BJ (cell line): ENCODE results near the gene SORD. TPM values are rescaled to one million over a fixed set of nuclear protein-coding genes. Genes with fewer than 3 reads are reported as not detected.
A peak's percentile ranks its signal among the peaks of the same experiment; 100 is the strongest.
"Not testable (repeated sequence)": the region's sequence is repeated elsewhere in the genome, so short reads cannot be mapped to it uniquely, and the experiment has no call there.

Experiments used
- CTCF ChIA-PET: fragments of 350-600 bp; formaldehyde crosslinking; extraction: SDS; loops from one replicate; lab custom pipeline; 2021; ENCODE audit warnings: antibody characterized with exemption, inconsistent platforms; lab: Yijun Ruan, JAX
- POLR2A ChIA-PET: fragments of 300-600 bp; sonication (Branson Sonifier 250); formaldehyde crosslinking; extraction: SDS; loops from one replicate; lab custom pipeline; 2021; ENCODE audit warnings: antibody characterized with exemption; lab: Charles Lee
- DNase-seq: peaks from one replicate; pipeline ENCODE4 v3.0.0-alpha.2; 2011; ENCODE audit warnings: low read depth
- H3K27me3 ChIP-seq: 2 replicates; pipeline ENCODE4 v1.6.0; 2011; ENCODE audit warnings: low read length; ENCODE audit not compliant: control insufficient read depth, insufficient read depth
- H3K36me3 ChIP-seq: 2 replicates; pipeline ENCODE4 v1.5.1; 2011; ENCODE audit warnings: low read length; ENCODE audit not compliant: control insufficient read depth, insufficient read depth
- H3K4me3 ChIP-seq: 2 replicates; pipeline ENCODE4 v1.5.1; 2011; ENCODE audit warnings: low read depth, mild to moderate bottlenecking, control low read depth, low read length
- polyA plus RNA-seq: library from polyadenylated mRNA; depleted of rRNA; stranded (reverse); fragments of >200 nt; gene quantifications from 2 replicates; pipeline ENCODE4 v1.2.3, GENCODE V29; 2011
- TF ChIP-seq, protein P1 (sequence below): IDR thresholded peaks from 2 replicates; pipeline ENCODE4 v1.5.1; 2011; ENCODE audit warnings: low read depth, mild to moderate bottlenecking, control low read depth, inconsistent platforms, low read length, moderate library complexity; ENCODE audit not compliant: insufficient read depth

Gene SORD
- polyA plus RNA-seq, 1 experiment: 30.4 TPM

DNA sequence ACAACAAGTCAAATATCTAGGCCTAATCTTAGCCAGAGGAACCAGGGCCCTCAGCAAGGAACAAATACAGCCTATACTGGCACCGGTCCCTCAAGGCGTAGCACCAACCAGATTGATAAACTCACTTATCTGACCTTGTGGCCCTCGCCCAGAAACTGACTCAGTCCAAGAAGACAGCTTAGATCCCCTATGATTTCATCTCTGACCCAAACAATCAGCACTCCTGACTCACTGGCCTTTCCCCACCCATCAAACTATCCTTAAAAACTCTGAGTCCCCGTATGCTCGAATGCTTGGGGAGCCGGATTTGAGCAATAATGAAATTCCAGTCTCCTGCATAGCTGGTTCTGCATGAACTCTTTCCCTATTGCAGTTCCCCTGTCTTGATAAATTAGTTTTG, 1.6 kb upstream of the SORD start:
- POLR2A ChIA-PET: no interaction called here
- no peak for DNase-seq

DNA sequence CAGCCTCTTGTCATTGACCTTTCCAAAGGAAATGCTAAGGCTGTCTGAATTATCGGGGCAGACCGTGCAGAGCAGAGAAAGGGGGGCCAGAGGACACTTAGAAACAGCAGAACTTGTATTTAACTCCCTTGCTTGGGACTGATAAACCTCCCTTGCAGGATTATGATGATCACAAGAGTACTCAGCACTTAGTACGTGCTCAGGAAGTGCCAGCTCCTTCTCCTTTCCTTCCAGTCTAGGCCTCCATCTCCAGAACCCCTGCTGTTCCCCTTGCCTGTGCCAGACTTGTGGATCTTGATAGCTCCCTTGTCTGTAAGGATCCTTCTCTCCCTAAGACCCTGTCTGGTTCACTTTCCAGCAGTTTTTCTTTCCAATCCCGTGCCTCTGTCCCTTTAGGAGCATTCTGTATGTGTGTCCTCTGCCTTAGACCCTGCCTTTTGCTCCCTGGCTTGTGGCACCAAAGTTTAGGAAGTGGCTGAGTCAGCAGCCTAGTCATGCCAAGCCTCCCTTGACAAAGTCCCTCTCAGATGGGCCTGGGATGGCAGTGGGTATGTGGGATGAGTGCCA, 747 bp downstream of the SORD start:
- CTCF ChIA-PET: interaction anchor here (0.6 to 3.5 kb wide), 6 partner anchors 11 to 139 kb away, joined by 3 to 17 read pairs (median 3); no protein-coding TSS in a partner anchor
- DNase-seq: no peak

More for the DNA sequence above, 1.6 kb upstream of the SORD start:
- TF ChIP-seq, protein P1, sequence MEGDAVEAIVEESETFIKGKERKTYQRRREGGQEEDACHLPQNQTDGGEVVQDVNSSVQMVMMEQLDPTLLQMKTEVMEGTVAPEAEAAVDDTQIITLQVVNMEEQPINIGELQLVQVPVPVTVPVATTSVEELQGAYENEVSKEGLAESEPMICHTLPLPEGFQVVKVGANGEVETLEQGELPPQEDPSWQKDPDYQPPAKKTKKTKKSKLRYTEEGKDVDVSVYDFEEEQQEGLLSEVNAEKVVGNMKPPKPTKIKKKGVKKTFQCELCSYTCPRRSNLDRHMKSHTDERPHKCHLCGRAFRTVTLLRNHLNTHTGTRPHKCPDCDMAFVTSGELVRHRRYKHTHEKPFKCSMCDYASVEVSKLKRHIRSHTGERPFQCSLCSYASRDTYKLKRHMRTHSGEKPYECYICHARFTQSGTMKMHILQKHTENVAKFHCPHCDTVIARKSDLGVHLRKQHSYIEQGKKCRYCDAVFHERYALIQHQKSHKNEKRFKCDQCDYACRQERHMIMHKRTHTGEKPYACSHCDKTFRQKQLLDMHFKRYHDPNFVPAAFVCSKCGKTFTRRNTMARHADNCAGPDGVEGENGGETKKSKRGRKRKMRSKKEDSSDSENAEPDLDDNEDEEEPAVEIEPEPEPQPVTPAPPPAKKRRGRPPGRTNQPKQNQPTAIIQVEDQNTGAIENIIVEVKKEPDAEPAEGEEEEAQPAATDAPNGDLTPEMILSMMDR: no peak
- no peaks in the 10 kb centered on the region for H3K36me3 ChIP-seq
- CTCF ChIA-PET: no interaction called here
- H3K4me3 ChIP-seq: no peak overlapping the region
- no peaks in the 10 kb centered on the region; the same call in 1 of the 2 replicates for H3K27me3 ChIP-seq

DNA sequence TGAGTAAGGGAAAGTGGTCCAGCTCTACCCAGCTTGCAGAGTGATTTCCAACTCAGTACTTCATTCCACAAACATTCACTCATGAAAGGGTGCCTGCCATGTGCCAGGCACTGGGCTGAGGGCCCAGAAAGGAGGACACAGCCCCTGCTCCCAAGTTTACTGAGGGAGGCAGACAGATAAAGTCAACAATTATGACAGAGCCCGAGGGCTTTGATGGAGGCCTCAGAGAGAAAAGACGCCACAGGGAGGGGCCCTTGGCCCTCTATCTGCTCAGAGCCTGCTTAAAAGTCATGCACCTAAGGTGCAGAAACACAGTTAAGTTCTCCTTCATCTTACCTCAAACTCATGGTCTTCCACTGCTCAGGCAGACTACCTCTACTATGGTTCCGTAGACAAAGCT, 1.7 kb downstream of the SORD start:
- H3K36me3 ChIP-seq, POLR2A ChIA-PET, H3K27me3 ChIP-seq, DNase-seq, H3K4me3 ChIP-seq: not testable (repeated sequence)
- CTCF ChIA-PET: interaction anchor here (3.5 kb wide), 1 partner anchor 12 kb away, joined by 17 read pairs; no protein-coding TSS in a partner anchor

More for the DNA sequence above, 747 bp downstream of the SORD start:
- POLR2A ChIA-PET: interaction anchor here (0.6 kb wide), 1 partner anchor 15 kb away, joined by 3 read pairs; no protein-coding TSS in a partner anchor
- Histone ChIP-seq H3K27me3 (no peaks in the 10 kb centered on the region; the same call in 1 of the 2 replicates), H3K36me3 (no peaks in the 10 kb centered on the region), H3K4me3 (peak overlapping the region; percentile 74)
- TF ChIP-seq, protein P1: no peak

DNA sequence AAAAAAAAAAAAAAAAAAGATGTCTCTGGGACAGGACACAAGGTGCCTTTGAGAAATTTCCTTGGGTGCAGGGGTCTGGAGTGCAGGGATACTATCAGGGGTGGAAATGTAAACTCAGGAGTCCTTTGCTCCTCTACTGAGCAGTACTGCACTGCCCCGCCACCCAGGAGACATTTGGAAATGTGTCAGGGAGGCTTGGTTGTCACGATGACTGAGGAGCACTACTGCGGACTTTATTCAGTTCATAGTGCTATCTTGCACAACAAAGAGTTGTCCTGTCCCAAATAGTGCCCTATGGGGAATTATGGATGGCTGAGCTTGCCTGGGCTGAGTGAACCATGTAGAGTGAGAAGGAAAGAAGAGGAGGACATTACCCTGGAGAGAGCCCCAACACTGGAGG, 2.6 kb downstream of the SORD start:
- H3K4me3 ChIP-seq, H3K27me3 ChIP-seq, DNase-seq, POLR2A ChIA-PET, H3K36me3 ChIP-seq: not testable (repeated sequence)
- CTCF ChIA-PET: interaction anchor here (3.5 kb wide), 1 partner anchor 11 kb away, joined by 17 read pairs; no protein-coding TSS in a partner anchor

DNA sequence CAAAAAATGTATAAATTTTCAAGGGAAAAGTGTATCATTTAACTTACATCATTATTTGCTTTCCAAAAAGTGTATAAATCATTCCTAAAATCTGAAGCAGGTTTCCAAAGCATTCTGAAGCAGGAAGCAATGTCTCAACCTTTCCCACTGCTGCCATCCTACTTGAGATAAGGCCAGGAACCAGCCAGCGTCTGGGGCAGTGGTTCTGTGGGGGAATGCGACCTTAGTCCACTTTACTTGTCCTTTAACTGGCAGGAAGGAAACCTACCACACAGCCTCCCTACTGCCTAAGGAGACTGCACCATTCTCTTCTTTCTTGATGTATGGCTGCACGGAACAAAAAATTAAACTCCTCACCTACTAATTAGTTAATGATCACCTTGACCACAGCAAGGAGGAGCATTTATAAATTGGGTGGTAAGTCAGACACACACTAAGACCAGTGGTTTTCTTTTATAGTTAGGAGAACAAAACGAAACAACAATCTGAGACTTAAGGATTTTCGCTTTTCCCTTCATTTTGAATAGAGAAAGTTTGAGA, 3.7 kb downstream of the SORD start:
- Histone ChIP-seq H3K36me3 (no peaks in the 10 kb centered on the region), H3K4me3 (no peak overlapping the region), H3K27me3 (no peaks in the 10 kb centered on the region; the same call in 1 of the 2 replicates)
- ChIA-PET CTCF (no interaction called here), POLR2A (no interaction called here)
- TF ChIP-seq, protein P1: no peak
- no peak for DNase-seq

DNA sequence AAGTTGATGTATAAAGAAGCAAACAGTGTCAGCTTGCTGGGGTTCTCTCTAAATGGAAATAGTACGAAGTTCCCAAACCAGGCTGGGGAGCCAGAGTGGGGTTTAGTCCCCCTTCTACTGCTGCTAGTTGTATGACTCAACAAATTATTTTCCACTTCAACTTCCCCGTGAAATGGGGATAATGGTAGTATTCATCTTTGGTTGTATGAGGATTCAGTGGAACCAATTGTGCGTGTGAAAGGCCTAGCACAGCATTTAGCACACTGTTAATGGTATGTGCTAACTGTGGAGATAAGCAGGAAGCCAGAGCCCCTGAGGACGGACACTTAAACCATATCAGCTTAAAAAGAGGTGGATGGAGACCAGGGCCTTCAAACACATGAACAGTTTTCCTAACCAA, 4.2 kb downstream of the SORD start:
- TF ChIP-seq, protein P1: no peak
- Histone ChIP-seq H3K36me3 (no peaks in the 10 kb centered on the region), H3K27me3 (no peaks in the 10 kb centered on the region), H3K4me3 (no peak overlapping the region)
- no peak for DNase-seq
- POLR2A ChIA-PET: no interaction called here
- CTCF ChIA-PET: no interaction called here
